Adipose tissue (tissue), 3 donors: ENCODE measurements around the gene SPRN. TPM values are rescaled to one million over a fixed set of nuclear protein-coding genes. Genes with fewer than 3 reads are reported as not detected.
"Not testable (repeated sequence)": the region's sequence is repeated elsewhere in the genome, so short reads cannot be mapped to it uniquely, and the experiment has no call there.

Experiments
- H3K27ac ChIP-seq: one replicate; pipeline ENCODE4 v1.5.1; 2013; ENCODE audit warnings: low read depth, low read length
- WGBS, 3 donors: extraction: QIAGEN DNeasy Blood & Tissue Kit; methylation state at CpG; one replicate each; pipeline ENCODE4 v1.1.7; 2013; 5-methylcytosine and 5-hydroxymethylcytosine counted together
- polyA plus RNA-seq, 3 donors: library from polyadenylated mRNA; stranded (reverse); fragments of 200-250 nt; gene quantifications; one replicate each; pipeline ENCODE4 v1.2.3, GENCODE V29; 2013
- donor health status: healthy with polysubstance abuse.
- donor health status: Bipolar disorder and iron deficiency.
- donor health status: healthy.

Gene SPRN
- polyA plus RNA-seq: under 1 TPM; 0.11 to 0.18 (median 0.16) TPM

GRCh38 chr10:133424601-133425000, at the start of gene SPRN:
Gene SPRN (minus strand): TSS chr10:133424625. CDS start chr10:133423681, 944 bp downstream.
- 22 to 26% methylated on average over 8 to 12 of the region's 37 CpGs; no CpG with 5 or more reads in 1 of the 3 donors for WGBS, 3 donors
- H3K27ac ChIP-seq: not testable (repeated sequence)

- WGBS, 3 donors: 77 to 93% (median 87%) methylated on average over 2 of the region's 2 CpGs
- no peak overlapping the region for H3K27ac ChIP-seq
Observed at GRCh38 chr10:133474027-133474426, 49.6 kb upstream of the SPRN start.

GRCh38 chr10:133473270-133473669, 48.8 kb upstream of the SPRN start:
- WGBS, 3 donors: 58 to 70% (median 64%) methylated on average over 4 of the region's 4 CpGs
- H3K27ac ChIP-seq: no peak overlapping the region

GRCh38 chr10:133471300-133472109, 47.1 kb upstream of the SPRN start:
- WGBS, 3 donors: 75 to 88% (median 78%) methylated on average over 7 of the region's 7 CpGs
- H3K27ac ChIP-seq: no peak overlapping the region

- 73 to 90% (median 84%) methylated on average over 3 of the region's 3 CpGs for WGBS, 3 donors
- H3K27ac ChIP-seq: not testable (repeated sequence)
Observed at GRCh38 chr10:133469205-133469604, 44.8 kb upstream of the SPRN start.

- 89 to 90% (median 89%) methylated on average over 17 of the region's 17 CpGs for WGBS, 3 donors
Observed at GRCh38 chr10:133467286-133467911, 43.0 kb upstream of the SPRN start.

GRCh38 chr10:133466683-133467275, 42.4 kb upstream of the SPRN start:
- WGBS, 3 donors: 93 to 94% (median 94%) methylated on average over 7 of the region's 7 CpGs
- H3K27ac ChIP-seq: no peak overlapping the region

More at GRCh38 chr10:133467286-133467911, 43.0 kb upstream of the SPRN start:
- no peak overlapping the region for H3K27ac ChIP-seq

- WGBS, 3 donors: 92 to 93% (median 92%) methylated on average over 7 of the region's 7 CpGs
- no peak overlapping the region for H3K27ac ChIP-seq
Observed at GRCh38 chr10:133465950-133466474, 41.6 kb upstream of the SPRN start.

- H3K27ac ChIP-seq: no peak overlapping the region
- WGBS, 3 donors: 29 to 34% (median 33%) methylated on average over 42 to 55 of the region's 55 CpGs
Observed at GRCh38 chr10:133465191-133465949, 40.9 kb upstream of the SPRN start.

GRCh38 chr10:133464582-133465031, 40.2 kb upstream of the SPRN start:
- WGBS, 3 donors: 87 to 90% (median 89%) methylated on average over 10 to 12 of the region's 12 CpGs
- H3K27ac ChIP-seq: no peak overlapping the region

- WGBS, 3 donors: 87 to 91% (median 88%) methylated on average over 10 of the region's 10 CpGs
- no peak overlapping the region for H3K27ac ChIP-seq
Observed at GRCh38 chr10:133462512-133463305, 38.3 kb upstream of the SPRN start.

GRCh38 chr10:133461841-133462240, 37.4 kb upstream of the SPRN start:
- H3K27ac ChIP-seq: no peak overlapping the region
- WGBS, 3 donors: 73 to 76% (median 75%) methylated on average over 8 of the region's 8 CpGs

GRCh38 chr10:133461027-133461426, 36.6 kb upstream of the SPRN start:
- WGBS, 3 donors: 89 to 94% (median 94%) methylated on average over 7 of the region's 7 CpGs
- H3K27ac ChIP-seq: no peak overlapping the region

- no peak overlapping the region for H3K27ac ChIP-seq
- 93 to 96% (median 95%) methylated on average over 14 of the region's 14 CpGs for WGBS, 3 donors
Observed at GRCh38 chr10:133460208-133460769, 35.9 kb upstream of the SPRN start.

GRCh38 chr10:133459454-133460207, 35.2 kb upstream of the SPRN start:
- WGBS, 3 donors: 51 to 63% (median 56%) methylated on average over 79 to 81 of the region's 81 CpGs
- H3K27ac ChIP-seq: no peak overlapping the region

- 82 to 92% (median 84%) methylated on average over 20 to 21 of the region's 21 CpGs for WGBS, 3 donors
- H3K27ac ChIP-seq: no peak overlapping the region
Observed at GRCh38 chr10:133458710-133459453, 34.5 kb upstream of the SPRN start.
